ENCODE data around the gene KDM2A.

KDM2A gene

DNA sequence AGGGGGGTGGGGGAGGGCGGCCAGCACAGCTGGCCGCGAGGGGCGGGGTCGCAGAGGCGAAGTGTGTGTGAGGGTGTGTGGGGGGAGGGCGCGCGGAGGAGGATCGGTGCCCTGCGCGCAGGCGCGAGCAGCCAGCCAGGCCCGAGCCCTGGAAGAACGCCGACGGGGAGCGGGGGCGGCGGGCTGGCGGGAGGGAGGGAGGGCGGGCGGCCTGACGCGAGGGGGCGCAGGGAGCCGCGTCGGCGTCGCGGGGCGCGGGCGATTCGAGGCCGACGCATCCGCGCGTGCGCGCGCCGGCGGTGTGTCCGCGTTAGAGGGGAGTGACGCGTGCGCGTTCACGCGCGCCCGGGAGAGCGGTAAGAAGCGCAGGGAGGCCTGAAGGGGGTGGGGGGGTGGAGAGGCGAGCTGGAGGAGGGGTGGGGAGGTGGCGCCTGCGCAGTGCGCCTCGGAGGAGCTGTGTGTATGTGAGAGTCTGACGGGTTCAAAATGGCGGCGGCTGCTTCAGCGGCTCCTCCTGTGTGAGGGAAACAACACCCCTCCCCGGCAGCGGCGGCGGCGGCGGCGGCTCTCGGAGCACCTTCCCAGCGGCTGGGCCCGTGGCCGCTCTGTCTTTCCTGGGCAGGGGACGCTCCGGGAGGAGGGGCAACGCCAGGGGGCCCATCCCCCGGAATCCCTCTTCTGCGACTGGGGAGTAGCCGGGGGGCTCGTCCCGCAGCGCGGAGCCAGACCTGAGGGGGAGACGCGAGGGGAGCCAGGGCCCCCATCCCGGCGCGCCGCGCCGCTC, at the start of gene KDM2A:
TSS of gene KDM2A (plus strand) at position 463 of the 784 bp plus-strand sequence. CDS start 2,054 bp downstream, outside the sequence.
- no peak for FAIRE-seq

DNA sequence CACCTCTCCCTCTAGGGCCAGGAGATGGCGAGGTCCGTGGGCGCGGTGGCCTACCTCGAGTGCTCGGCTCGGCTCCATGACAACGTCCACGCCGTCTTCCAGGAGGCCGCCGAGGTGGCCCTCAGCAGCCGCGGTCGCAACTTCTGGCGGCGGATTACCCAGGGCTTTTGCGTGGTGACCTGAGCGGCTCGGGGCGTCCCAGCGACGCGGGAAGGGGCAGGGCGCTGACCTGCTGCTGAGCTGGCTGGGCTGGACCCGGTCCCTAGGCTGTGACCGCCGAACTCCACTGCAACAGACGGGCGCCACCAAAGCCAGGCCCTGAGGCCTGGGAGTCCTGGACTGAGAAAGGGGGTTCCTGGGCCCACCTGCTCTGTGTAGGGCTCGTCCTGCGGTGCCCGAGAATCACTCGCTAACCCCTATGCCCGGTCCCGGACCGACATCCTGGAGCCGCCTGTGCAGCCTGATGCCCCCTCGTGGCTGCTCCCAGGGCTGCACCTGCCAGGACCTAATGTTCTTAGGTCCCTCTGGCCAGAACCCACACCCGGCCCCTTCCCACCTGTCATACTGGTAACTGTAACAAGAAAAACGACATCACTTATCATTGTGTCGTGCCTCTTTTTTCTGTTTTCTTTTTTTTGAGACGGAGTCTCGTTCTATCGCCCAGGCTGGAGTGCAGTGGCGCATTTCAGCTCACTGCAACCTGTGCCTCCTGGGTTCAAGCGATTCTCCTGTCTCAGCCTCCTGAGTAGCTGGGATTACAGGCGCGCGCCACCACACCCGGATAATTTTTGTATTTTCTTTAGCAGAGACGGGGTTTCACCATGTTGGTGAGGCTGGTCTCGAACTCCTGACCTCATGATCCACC, 47.4 kb upstream of the KDM2A start:
- FAIRE-seq = no peak

DNA sequence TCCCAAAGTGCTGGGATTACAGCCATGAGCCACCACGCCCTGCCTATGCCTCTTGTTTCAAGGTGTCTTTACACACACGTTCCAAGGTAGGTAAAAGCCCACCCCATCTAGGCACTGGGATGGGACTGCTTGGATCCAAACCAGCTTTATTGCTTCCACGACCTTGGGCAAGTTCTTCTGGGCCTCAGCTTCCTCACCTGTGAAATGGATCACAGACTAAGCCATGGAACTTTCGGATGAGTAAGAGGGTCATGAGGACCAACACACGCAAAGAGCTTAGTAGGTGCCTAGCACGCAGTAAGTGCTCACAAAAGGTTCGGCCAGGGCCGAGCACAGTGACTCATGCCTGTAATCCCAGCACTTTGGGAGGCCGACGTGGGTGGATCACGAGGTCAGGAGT, 46.8 kb upstream of the KDM2A start:
- FAIRE-seq = no peak

DNA sequence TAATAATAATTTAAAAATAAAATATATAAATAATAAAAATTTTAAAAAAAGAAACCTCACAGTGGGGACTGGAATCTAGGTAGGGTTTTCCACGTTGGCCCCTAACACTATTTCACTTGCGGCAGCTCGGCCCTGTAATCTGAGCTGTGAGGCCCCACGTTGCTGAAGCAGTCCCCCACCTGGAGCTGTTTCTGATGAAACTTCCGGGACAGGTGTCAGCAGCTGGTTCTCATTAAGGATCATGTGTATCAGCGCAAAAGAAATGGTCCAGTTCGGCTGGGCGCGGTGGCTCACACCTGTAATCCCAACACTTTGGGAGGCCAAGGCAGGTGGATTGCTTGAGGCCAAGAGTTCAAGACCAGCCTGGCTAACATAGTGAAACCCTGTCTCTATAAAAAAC, 45.2 kb upstream of the KDM2A start:
- FAIRE-seq = no peak

DNA sequence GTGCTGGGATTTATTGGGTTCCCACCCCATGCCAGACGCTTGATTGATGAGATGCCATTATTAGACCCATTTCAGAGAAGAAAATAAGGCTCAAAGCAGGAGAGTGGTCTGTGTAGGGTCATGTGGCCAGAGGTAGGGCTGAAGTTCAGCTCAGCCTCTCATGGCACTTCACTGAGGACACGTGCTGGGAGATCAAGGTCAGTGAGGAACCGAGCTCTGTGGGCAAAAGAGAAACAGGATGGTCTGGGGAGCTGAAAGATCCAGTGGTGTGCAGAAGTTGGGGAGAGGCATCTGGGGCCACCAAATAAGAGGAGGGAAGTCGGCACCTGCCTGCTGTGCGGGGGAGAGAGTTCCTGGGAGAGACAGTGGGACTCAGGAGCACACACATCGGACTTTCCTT, 42.9 kb upstream of the KDM2A start:
- FAIRE-seq = no peak

DNA sequence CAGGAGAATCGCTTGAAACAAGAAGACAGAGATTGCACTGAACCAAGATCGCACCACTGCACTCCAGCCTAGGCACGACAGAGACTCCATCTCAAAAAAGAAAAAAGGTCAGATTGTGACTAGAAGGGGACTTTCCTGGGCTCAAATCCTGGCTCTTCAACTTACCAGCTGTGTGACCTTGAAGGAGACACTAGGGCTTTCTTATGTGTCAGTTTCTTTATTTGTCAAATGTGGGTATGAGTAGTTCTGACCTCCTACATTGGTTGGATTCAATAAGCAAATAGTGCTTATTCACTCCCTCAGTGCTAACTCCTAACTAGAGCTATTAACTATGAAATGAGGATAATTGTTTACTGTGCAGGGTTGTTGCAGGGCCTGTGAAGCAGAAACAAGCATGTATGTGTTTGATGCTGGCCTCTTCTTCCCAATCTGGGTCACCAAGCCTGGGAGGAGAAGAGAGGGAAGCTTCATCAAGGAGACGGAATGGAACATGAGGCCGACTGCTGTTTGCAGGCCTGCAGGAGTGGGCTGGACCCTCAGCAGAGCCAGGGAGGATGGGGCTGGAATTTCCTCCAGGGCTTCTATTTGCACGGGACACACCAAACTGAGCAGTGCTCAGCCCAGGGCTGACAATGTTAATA, 39.9 kb upstream of the KDM2A start:
- no peak for FAIRE-seq

DNA sequence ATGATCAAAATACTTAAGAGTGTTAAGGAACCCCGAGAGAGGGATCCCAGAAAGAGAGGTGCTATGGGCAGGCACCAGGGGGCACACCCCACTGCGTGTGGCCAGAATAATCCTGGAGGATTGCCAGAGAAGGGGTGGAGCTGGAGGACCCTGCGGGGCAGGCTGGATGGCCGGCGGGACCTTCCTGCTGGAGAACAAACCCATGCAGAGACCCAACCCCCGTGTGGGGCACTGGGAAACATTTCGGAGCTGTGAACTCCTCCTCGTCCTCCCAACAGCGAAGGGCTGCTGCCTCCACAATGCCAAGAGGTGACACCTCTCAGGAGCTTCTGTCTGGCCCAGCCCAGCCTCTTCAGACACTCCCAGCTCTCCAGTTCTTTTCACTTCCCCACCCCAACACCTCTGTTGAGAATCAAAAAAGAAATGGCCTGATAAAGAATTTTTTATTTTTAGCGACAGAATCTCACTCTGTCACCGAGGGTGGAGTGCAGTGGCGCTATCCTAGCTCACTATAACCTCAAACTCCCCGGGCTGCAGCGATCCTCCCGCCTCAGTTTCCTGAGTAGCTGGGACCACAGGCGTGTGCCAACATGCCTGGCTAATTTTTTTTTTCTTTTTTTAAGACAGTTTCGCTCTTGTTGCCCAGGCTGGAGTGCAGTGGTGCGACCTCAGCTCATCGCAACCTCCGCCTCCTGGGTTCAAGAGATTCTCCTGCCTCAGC, 36.8 kb upstream of the KDM2A start:
- no peak for FAIRE-seq

DNA sequence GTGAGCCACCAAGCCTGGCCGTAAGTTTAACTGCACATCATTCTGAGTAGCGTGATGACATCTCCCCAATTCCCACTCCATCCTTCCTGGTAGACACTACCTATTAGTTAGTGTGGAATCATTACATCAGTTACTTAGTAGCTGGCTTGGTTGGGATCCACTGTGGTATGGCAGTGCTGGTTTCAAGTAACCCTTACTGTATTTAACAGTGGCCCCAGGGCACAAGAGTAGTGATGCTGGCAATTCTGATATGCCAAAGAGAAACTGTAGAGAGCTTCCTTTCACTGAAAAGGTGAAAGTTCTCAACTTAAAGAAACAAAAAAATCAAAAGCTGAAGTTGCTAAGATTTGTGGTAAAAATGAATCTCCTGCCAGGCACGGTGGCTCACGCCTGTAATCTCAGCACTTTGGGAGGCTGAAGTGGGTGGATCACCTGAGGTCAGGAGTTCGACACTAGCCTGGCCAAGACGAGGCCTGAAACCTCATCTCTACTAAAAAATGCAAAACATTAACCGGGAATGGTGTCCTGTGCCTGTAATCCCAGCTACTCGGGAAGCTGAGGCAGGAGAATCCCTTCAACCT, 35.2 kb upstream of the KDM2A start:
- no peak for FAIRE-seq

DNA sequence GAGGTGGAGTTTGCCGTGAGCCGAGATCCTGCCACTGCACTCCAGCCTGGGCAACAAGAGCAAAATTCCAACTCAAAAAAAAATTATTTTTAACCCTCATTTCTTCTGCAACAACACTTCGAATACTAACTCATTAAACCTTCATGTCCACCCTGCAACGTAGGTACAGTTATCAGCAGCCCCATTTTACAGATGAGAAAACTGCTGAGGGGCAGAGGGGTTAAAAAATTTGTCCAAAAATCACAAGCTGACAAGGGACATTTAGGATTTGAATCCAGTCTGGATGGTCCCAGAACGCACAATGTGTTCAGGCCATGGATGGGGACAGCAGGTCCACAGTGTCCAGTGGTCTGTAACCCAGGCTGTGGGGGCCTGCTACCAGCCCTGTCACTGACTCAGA, 33.4 kb upstream of the KDM2A start:
- FAIRE-seq = no peak

DNA sequence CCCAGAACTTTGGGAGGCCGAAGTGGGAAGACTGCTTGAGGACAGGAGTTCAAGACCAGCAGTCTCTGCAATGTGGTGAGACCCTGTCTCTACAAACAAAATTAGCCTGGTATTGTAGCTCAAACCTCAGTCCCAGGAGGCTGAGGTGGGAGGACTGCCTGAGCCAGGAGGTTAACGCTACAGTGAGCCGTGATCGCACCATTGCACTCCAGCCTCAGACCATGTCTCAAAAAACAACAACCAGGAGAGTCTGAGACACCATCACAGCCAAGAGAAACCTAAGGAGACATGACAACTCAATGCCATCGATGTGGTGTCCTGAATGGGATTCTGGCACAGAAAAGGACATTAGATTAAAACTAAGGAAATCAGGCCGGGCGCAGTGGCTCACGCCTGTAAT, 28.3 kb upstream of the KDM2A start:
- FAIRE-seq = no peak

DNA sequence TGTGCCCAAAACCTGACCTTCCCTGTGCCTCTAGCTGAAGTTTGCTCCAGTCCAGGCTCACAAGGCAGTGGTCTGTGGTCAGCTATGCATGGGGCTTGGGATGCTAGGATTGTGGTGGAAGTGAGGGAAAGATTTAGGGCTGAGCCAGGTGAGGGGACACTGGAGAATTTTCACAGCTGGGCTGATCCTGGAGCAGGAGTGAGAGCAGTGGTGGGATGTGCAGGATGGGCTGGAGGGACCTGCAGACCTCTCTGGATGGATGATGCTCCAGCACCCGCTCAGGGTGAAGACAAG, 23.9 kb upstream of the KDM2A start:
- FAIRE-seq = no peak

DNA sequence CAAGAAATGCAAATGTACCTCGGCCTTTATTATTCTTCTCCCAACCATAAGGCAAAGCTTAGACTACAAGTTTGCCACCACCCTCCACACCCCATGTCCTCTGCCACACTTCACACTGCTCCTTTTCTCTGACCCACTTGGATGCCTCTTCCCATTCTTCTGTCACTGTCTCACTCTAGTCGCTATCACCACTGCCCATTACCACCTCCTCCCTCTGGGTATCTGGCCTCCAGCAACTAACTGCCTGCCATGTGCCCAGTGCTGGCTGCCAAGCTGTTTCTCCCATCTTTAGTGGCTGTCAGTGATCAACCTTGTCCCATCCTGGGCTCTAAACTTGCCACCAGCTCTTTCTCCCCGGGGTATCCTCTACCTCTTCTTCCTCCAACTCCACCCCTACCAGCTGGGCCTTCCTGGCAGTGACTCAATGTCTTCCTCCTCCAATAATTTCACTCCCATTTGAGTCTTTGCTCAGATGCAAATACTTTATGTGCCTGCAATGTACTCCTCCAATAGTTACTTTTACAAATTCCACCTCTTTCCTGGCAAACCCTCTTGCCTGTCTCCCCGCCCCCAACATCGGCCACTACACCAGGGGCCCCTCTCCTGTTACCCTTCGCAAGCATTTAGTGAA, 20.1 kb upstream of the KDM2A start:
- FAIRE-seq = no peak

DNA sequence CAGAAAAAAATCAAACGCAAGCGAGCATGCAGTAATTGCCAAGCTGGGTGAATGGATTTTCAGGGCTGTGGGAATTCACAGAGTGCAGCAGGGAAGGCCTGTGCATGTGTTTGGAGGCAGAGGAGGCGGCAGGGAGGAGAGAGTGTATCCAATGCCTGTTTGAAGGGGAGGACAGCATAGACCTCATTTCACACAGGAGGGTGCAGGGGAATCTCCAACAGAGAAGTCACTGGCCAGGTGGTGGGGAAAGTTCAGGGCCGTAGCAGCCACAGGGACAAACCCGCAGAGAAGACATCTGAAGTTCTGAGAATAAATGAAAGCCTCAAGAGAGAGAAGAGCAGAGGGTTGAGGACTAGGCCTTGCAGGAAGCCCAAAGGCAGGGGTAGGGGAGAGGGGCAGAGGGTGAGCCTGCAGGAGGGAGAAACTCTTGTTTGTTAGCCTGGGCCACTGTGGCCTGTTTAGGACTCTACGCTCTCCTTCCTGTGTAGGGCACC, 19.2 kb upstream of the KDM2A start:
- no peak for FAIRE-seq

DNA sequence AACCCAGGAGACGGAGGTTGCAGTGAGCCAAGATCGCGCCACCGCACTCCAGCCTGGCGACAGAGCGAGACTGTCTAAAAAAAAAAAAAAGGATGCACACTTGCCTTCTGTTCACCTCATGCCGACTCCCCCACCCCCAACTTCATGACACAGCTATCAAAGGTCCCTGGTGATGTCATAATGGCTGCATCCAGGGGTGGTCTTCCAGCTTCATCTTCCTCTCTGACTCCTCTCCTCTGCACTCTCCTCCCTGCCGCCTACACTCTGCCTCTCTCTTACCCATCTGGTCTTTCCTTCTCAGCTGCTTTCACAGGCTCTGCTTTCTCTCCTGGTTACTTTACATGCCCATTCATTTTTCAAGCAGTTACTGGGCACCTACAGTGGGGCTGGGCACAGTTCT, 16.4 kb upstream of the KDM2A start:
- FAIRE-seq = no peak

DNA sequence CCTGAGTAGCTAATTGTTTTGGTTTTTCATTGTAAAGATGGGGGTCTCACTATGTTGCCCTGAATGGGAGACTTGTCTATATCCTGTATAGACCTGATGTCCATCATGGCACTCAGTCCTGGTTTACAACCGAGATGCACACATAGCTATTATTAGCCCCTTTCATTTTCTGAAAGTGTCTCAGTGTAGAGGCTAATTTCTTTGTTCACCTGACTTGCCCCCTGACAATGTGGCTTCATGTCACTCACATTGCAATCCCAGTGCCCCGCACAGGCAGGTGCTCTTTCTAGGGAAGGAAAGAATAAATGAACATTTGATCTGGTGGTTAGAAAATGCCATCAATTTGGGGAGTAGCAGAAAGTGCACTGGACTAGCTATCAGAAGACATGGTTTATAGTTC, 13.1 kb upstream of the KDM2A start:
- FAIRE-seq = no peak

DNA sequence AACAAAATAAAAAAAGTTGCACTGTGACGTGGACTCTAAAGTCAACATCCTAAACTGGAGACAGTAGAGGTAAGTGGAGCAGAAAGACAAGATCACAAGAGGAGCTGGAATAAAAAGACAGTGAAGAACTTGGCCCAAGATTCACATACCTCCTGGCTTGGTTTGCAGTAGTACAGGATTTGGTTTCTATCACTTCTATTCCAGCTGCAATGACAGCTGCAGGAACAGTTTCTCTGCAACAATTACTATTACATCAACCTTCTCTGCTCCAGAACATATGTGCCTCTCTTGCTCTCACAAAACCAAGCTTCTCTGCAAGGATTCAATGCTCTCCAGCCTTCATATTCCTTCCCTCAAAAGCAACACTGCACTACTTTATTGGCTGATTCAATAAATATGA, 7.8 kb upstream of the KDM2A start:
- no peak for FAIRE-seq

DNA sequence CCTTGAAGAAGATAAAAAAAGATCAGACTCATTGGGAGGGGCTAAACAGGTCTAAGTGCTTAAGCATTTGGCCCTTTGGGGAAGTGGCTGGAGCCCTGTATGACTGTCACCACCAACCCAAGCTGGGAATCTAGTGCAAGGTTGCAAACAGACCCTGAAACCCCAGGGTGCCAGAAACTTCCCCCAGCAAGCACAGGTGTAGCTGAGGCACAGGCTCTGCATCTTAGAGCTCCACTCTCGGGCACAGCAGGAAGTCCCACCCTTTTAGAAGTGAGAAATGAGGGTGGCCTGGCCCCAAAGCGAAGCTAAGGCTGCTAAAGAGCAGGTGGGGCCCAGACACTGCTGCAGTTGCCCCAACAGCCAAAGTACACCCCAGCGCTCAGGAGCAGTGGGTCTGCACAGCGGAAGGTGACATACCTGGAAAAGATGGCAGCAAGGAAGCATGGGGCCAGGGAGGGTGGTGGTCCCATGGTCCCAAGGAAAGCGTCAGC, 5.8 kb upstream of the KDM2A start:
- FAIRE-seq = no peak

DNA sequence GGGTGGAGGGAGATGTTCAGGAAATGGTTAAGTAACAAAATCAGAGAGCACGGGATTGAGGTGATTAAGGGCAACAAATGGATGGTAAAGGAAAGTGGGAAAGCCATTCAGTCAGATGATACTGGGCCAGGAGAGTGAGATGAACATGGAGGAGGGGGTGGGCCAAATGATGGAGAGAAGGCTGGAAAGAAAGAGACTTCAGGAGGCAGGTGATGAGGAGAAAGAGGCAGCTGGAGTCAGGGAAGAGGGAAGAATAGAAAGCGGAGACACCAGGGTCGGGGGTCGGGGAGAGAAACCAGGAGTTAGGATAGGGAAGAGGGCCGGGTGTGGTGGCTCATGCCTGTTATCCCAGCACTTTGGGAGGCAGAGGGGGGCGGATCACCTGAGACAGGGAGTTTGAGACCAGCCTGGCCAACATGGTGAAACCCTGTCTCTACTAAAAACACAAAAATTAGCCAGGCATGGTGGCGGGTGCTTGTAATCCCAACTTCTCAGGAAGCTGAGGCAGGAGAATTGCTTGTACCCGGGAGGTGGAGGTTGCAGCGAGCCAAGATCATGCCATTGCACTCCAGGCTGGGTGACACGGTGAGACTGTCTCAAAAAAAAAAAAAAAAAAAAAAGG, 4.7 kb upstream of the KDM2A start:
- no peak for FAIRE-seq

DNA sequence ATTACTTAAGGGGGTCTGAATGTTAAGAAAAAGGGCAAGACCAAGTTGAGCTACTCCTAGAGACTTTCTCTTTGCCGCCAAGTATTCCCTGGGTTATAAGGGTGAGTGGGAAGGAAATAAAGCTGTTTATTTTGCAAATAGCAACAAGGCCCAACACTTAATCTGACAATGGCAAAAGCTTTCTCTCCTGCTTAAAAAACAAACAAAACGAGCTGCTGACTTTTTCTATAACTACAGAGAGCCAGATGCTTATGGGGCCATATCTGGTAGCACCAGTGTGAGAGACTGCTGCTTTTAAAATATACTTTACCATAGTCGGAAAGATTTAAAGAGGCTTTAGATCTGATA, 2.3 kb upstream of the KDM2A start:
- FAIRE-seq = no peak

DNA sequence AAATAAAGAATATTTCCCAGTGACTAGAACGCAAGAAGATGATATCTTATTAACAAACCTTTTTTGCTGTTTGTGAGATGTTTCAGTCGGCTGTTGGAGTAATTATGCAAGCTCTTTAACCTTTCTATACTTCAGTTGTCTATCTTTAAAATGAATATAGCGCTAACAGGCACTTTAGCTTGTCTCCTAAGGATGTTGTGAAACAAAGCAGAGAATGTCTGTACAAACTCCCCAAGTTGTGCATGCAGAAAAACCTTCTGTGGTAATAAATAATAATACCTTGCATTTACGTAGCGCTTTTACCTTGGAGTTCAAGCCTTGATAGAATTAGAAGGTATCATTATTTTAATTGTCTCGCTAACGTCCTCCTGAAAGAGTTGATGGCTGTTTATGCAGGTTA, 1.9 kb upstream of the KDM2A start:
- FAIRE-seq = no peak

DNA sequence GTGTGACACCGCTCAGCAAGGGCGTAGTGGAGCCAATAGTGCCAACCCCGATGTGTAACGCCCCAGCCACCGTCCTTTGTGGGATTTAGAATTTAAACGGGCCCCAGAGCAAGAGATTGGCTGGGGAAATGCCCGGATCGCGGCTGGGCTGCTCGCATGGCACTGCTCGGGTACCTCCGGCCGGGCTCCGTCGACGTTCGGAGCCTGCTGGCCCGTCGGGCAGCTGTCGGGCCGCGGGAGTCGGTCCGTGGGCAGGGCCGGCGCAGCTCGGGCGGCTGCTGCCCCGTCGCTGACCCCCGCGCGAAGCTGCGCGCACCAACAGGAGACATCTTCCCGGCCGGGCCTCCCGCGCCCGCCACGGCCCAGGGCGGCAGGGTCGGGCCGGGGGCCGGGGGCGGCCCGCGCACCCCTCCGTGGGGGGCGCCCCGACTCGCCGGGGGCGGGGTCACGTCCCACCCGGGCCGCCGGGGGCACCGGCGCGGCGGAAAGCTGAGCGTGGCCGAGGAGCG, 1.3 kb upstream of the KDM2A start:
- no peak for FAIRE-seq

Measured in colon (tissue), 2 donors.